Right lobe of liver (tissue), 6 donors: ENCODE results near the gene TRABD. TPM values are rescaled to one million over a fixed set of nuclear protein-coding genes. Genes with fewer than 3 reads are reported as not detected.

Experiments used
- ATAC-seq, 4 donors: fragments of 200-7000 bp; cut with Tn5 transposase; one replicate each; pipeline ENCODE4 v1.9.1; 2020; ENCODE audit warnings: mild to moderate bottlenecking in 4 of 4, moderate library complexity in 4 of 4
- DNase-seq, 3 donors: peaks; one replicate each; pipeline ENCODE4 v3.0.0-alpha.2; 2020
- H3K27ac ChIP-seq, 3 donors: fragments of 200-600 bp; one replicate each; pipeline ENCODE4 v1.8.0; 2022
- H3K27me3 ChIP-seq, 2 donors: fragments of 200-600 bp; one replicate each; pipeline ENCODE4 v1.8.0; 2022
- H3K36me3 ChIP-seq, 4 donors: fragments of 200-600 bp; sonication (generic) in 1 of 4; one replicate each; pipeline versions ENCODE4 v1.5.1 to v1.8.0; 2017 to 2022; ENCODE audit warnings: control low read depth in 1 of 4
- H3K4me1 ChIP-seq, 4 donors: fragments of 200-600 bp; sonication (generic) in 1 of 4; one replicate each; pipeline versions ENCODE4 v1.5.1 to v1.8.0; 2017 to 2022; ENCODE audit warnings: control low read depth in 1 of 4
- H3K4me3 ChIP-seq, 3 donors: fragments of 200-600 bp; one replicate each; pipeline ENCODE4 v1.8.0; 2022
- H3K9me3 ChIP-seq, 4 donors: fragments of 200-600 bp; sonication (generic) in 1 of 4; one replicate each; pipeline versions ENCODE4 v1.5.1 to v1.8.0; 2017 to 2022; ENCODE audit warnings: control low read depth in 1 of 4
- CTCF ChIP-seq, 4 donors: fragments of 200-600 bp in 3 of 4; fragments of 450-650 bp in 1 of 4; IDR thresholded peaks; one replicate each; pipeline versions ENCODE4 v1.5.1 to v1.8.0; 2016 to 2022; ENCODE audit warnings: antibody characterized with exemption in 4 of 4, mild to moderate bottlenecking in 2 of 4
- POLR2A ChIP-seq: fragments of 450-650 bp; IDR thresholded peaks from one replicate; pipeline ENCODE4 v1.6.1; 2017; ENCODE audit warnings: antibody characterized with exemption, mild to moderate bottlenecking
- WGBS: methylation state at CpG from one replicate; pipeline ENCODE4 v1.1.6; 2018; ENCODE audit warnings: low coverage, low lambda C conversion rate; ENCODE audit not compliant: insufficient coverage; ENCODE audit errors: missing lambda C conversion rate; 5-methylcytosine and 5-hydroxymethylcytosine counted together
- intact Hi-C, 2 donors: fragments of 100-400 bp; cut with DNase I; formaldehyde crosslinking; loops; one replicate each; pipeline versions ENCODE4 v1.11.2 to v1.14.1; 2022
- total RNA-seq, 6 experiments: library from RNA; depleted of rRNA in 2 of 6; stranded (reverse); fragments of >200 nt in 2 of 6; fragmentation: NEBNext Ultra II Directional in 3 of 6; extraction: Animal tissue kit (Norgen Biotek cat#: 25700) in 3 of 6; gene quantifications; one replicate each; pipeline versions ENCODE4 v1.1.0 to v1.2.4, GENCODE V29; 2016 to 2023
- donor health status: DM: no; HTN: yes; CAD: no.
- donor health status: DM: no; HTN: no; CAD: no.
- donor health status: DM: no; HTN: no; CAD: no.
- donor health status: DM: no; HTN: yes; CAD: no.
- donor health status: DM: no; HTN: yes; CAD: no.

Gene TRABD
- total RNA-seq, 6 experiments from 2014 or later: 18.9 to 30.2 (median 22.8) TPM

GRCh38 chr22:50207383-50208140 is 21.8 kb downstream of the TRABD start:
- no peak for ATAC-seq
- DNase-seq: peak in 2 of 3 donors; percentile 38 to 55
- 40% methylated on average over 2 of the region's 23 CpGs for WGBS
- Histone ChIP-seq H3K27ac (peak overlapping the region in 2 of 3 donors; percentile 95 to 98), H3K9me3 (no peaks in the 10 kb centered on the region), H3K27me3 (no peaks in the 10 kb centered on the region), H3K4me3 (no peak overlapping the region), H3K4me1 (peaks cover 0 to 58% (median 19%) of the 10 kb centered on the region in 4 donors), H3K36me3 (peaks cover 6 to 48% (median 24%) of the 10 kb centered on the region in 4 donors)
- TF ChIP-seq POLR2A (no peak), CTCF (IDR thresholded peaks at IDR 0.05) (no peak)
- intact Hi-C loops: loop anchor here in 1 of 2 donors (5.0 kb wide), 1 partner anchor 55 kb away; no protein-coding TSS in a partner anchor

- Histone ChIP-seq H3K4me1 (peaks cover 0 to 48% (median 15%) of the 10 kb centered on the region in 4 donors), H3K4me3 (no peak overlapping the region), H3K36me3 (peaks cover 6 to 57% (median 30%) of the 10 kb centered on the region in 4 donors), H3K9me3 (no peaks in the 10 kb centered on the region), H3K27me3 (no peaks in the 10 kb centered on the region), H3K27ac (no peak overlapping the region)
- intact Hi-C loops: loop anchor here in 1 of 2 donors (5.0 kb wide), 1 partner anchor 56 kb away; no protein-coding TSS in a partner anchor
- WGBS: 72% methylated on average over 14 of the region's 22 CpGs
- no peak for TF ChIP-seq POLR2A
- TF ChIP-seq CTCF (IDR thresholded peaks at IDR 0.05): no peak
- ATAC-seq: no peak
- DNase-seq: no peak
Measured at GRCh38 chr22:50208430-50208938, 22.8 kb downstream of the TRABD start.

- H3K4me1 ChIP-seq: peaks cover 0 to 41% (median 12%) of the 10 kb centered on the region in 4 donors
- 48% methylated on average over 6 of the region's 31 CpGs for WGBS
- ATAC-seq (no peak), DNase-seq (peak in 2 of 3 donors; percentile 21 to 59)
- intact Hi-C loops: loop anchor here in 1 of 2 donors (5.0 kb wide), 1 partner anchor 57 kb away; no protein-coding TSS in a partner anchor
- H3K27ac ChIP-seq: peak overlapping the region in 1 of 3 donors; percentile 13
- no peak for TF ChIP-seq CTCF (IDR thresholded peaks at IDR 0.05)
- TF ChIP-seq POLR2A: no peak
- no peak overlapping the region for H3K4me3 ChIP-seq
- H3K36me3 ChIP-seq: peaks cover 6 to 64% (median 30%) of the 10 kb centered on the region in 4 donors
- no peaks in the 10 kb centered on the region for H3K27me3 ChIP-seq
- H3K9me3 ChIP-seq: no peaks in the 10 kb centered on the region
Measured at GRCh38 chr22:50208939-50209892, 23.5 kb downstream of the TRABD start.

GRCh38 chr22:50209893-50210292 is 24.2 kb downstream of the TRABD start:
- Histone ChIP-seq H3K9me3 (no peaks in the 10 kb centered on the region), H3K27me3 (no peaks in the 10 kb centered on the region), H3K4me3 (no peak overlapping the region), H3K36me3 (peaks cover 6 to 70% (median 33%) of the 10 kb centered on the region in 4 donors), H3K4me1 (peaks cover 0 to 35% (median 12%) of the 10 kb centered on the region in 4 donors), H3K27ac (peak overlapping the region in 1 of 3 donors; percentile 13)
- peak in 1 of 4 donors; percentile 12 for ATAC-seq
- peak; percentile 46 to 63 (median 58) for DNase-seq
- WGBS: 7% methylated on average over 6 of the region's 20 CpGs
- peak; percentile 72 to 83 (median 82) for TF ChIP-seq CTCF (IDR thresholded peaks at IDR 0.05)
- TF ChIP-seq POLR2A: no peak
- intact Hi-C loops: loop anchor here (5.0 kb wide), 2 partner anchors 58 to 63 kb away; no protein-coding TSS in a partner anchor
